Esophagus muscularis mucosa (tissue), 4 donors: ENCODE results near the gene CASP2.

Source experiments
- CTCF ChIP-seq, 3 experiments: fragments of 200-600 bp in 2 of 3; fragments of 450-650 bp in 1 of 3; sonication (generic) in 2 of 3; IDR thresholded peaks; one replicate each; pipeline ENCODE4 v1.5.1; 2017 to 2019; ENCODE audit warnings: antibody characterized with exemption in 3 of 3, mild to moderate bottlenecking in 2 of 3, moderate library complexity in 1 of 3
- EP300 ChIP-seq: sonication (generic); formaldehyde crosslinking; IDR thresholded peaks from one replicate; pipeline ENCODE4 v1.6.1; 2017; ENCODE audit warnings: antibody characterized with exemption
- POLR2A ChIP-seq: fragments of 450-650 bp; IDR thresholded peaks from one replicate; pipeline ENCODE4 v1.6.1; 2017; ENCODE audit warnings: antibody characterized with exemption, moderate library complexity, mild to moderate bottlenecking, low read depth
- POLR2AphosphoS5 ChIP-seq, 2 donors: sonication (generic); formaldehyde crosslinking; IDR thresholded peaks; one replicate each; pipeline ENCODE4 v1.6.1; 2017; ENCODE audit warnings: antibody characterized with exemption in 2 of 2

- TF ChIP-seq CTCF (IDR thresholded peaks at IDR 0.05) (no peak), POLR2A (no peak), EP300 (no peak), POLR2AphosphoS5 (IDR thresholded peaks at IDR 0.05) (no peak)
Measured at GRCh38 chr7:143295870-143296269, 7.7 kb downstream of the CASP2 start.
